DMS 273 (cell line): Measurements from ENCODE around the gene ZFYVE28.
A peak's percentile ranks its signal among the peaks of the same experiment; 100 is the strongest.
"Not testable (repeated sequence)": the region's sequence is repeated elsewhere in the genome, so short reads cannot be mapped to it uniquely, and the experiment has no call there.

Experiments
- DNase-seq: peaks from one replicate; lab custom pipeline; 2025; ENCODE audit not compliant: unreplicated experiment; lab: John Stamatoyannopoulos, UW

Gene ZFYVE28

GRCh38 chr4:2417765-2418649, at the start of gene ZFYVE28:
Gene ZFYVE28, minus strand, starts transcription at chr4:2418645. Its CDS starts 322 bp downstream, at chr4:2418323.
- DNase-seq = peak; percentile 50

GRCh38 chr4:2465544-2465943, 47.1 kb upstream of the ZFYVE28 start:
- DNase-seq = not testable (repeated sequence)

DNA sequence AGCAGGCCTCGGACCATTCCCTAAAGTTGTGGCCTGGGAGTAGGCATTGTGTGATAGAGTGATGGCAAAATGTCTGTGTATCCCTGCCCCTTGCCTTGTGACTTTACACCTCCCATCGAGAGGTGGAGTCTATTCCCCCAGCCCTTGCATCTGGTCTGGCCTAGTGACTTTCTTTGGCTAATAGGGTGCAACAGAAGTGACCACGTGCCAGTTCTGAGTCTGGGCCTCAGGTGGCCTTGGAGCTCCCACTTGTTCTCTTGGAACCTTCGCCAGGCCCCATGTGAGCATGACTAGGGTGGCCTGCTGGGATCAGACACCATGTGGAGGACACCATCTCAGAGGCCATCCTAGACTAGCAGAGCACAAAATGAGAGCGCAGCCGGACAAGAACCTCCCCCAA, 46.6 kb upstream of the ZFYVE28 start:
- no peak for DNase-seq

GRCh38 chr4:2462992-2463762, 44.7 kb upstream of the ZFYVE28 start:
- DNase-seq = no peak

DNA sequence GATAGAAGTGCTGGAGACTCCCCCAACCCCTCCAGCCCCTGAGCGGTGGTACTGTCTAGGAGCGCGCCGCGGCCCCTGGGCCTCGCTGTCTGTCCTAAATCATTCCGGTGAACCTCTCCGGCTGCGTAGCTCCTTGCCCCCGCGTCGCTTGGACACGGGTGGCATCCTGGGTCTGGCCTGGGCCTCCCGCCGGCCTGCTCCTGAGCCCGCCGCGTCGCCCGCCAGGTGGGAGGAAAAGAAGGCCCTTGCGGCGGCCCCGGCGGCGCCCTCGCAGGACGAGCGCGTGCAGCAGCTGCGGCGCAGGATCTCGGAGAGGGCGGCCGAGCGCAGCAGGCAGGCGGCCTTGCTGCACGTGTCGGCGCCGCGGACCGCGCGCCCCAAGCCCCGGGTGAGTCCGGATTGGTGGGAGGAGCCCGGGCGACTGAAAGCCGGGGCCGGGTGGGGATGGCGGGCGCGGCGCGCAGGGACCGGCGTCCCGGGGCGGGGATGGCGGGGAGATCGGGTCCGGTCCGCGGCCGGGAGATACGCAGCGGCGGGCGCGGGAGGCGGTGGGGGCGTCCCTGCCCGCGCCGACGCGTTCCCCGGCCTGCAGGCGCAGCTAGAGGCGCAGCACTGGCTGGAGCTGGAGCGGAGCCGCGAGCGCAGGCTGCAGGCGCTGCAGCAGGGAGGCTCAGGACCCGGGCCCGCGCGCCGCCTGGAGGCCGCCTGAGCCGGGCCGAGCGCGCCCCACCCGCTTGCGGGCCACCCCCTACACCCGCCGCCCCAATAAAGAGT, 44.0 kb upstream of the ZFYVE28 start:
- peak; percentile 85 for DNase-seq

GRCh38 chr4:2461246-2461960, 43.0 kb upstream of the ZFYVE28 start:
- DNase-seq = no peak

DNA sequence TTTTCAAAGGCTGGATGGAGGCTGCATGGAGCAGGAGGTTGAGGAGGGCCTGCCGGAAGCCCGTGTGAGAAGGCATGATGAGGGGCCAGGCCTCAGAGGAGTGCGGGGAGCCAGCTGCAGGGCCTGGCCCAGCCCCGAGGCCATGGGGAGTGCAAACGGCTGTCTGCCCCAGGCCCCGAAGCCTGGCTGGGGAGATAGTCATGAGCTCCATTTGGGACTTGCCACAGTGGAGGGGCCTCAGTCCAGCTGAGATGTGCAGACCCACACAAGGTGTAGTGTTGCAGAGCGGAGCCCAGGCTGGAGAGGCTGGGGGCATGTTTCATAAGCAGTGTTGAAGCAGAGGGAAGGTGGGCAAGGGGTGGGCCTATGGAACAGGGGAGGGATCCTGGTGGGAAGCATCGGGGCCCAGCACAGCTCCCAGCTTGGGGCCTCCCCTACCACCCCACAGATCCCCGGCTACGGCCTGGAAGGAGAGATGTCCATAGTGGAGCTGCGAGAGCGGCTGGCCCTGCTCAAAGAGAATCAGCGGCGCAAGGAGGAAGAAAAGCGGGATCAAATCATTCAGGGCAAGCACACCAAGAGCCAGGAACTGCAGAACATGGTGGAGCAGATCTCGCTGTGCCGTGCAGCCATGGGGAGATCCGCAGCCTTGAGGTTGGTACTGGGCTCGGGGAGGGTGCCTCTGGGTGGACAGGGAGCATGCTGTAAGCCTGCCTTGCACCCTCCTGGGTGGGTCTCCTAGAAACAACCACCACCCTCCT, 41.3 kb upstream of the ZFYVE28 start:
- DNase-seq = no peak

GRCh38 chr4:2458546-2459491, 40.4 kb upstream of the ZFYVE28 start:
- no peak for DNase-seq

DNA sequence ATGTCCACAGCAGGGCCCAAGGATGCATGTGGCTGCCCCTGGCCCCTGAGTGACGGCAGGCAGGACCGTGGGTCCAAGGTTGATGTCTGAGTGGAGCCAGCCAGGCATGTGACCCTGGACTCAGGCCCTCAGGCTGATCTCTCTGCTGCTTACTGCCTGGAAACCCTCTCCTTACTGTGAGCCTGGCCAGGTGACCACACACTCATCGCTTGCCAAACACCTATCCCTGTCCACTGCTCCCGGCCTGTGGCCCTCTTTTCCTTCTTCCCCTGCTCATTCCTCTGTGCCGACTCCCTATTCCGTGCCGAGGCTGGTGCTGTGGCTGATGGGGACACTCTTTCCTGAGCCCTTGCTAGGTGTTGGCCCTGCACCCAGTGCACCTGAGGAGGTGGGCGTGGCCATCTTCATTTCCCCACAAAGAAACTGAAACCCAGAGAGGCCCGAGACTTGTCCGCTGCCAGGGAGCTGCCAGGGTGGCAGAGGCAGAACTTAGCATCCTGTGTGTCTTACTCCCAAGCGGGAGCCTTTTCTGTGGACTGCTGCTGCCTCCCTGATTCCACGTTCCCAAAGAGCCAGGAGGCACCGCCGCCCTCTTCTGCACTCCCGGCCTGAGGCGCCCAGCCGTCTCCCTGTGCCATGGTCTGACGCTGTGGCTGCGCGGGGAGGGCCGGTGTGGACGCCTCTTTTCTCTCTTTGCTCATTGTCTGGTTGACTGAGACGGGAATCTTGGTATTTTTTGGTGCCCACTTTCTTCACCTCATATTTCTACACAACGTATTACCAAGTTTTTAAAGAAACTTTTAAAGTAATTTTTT, 39.2 kb upstream of the ZFYVE28 start:
- no peak for DNase-seq

DNA sequence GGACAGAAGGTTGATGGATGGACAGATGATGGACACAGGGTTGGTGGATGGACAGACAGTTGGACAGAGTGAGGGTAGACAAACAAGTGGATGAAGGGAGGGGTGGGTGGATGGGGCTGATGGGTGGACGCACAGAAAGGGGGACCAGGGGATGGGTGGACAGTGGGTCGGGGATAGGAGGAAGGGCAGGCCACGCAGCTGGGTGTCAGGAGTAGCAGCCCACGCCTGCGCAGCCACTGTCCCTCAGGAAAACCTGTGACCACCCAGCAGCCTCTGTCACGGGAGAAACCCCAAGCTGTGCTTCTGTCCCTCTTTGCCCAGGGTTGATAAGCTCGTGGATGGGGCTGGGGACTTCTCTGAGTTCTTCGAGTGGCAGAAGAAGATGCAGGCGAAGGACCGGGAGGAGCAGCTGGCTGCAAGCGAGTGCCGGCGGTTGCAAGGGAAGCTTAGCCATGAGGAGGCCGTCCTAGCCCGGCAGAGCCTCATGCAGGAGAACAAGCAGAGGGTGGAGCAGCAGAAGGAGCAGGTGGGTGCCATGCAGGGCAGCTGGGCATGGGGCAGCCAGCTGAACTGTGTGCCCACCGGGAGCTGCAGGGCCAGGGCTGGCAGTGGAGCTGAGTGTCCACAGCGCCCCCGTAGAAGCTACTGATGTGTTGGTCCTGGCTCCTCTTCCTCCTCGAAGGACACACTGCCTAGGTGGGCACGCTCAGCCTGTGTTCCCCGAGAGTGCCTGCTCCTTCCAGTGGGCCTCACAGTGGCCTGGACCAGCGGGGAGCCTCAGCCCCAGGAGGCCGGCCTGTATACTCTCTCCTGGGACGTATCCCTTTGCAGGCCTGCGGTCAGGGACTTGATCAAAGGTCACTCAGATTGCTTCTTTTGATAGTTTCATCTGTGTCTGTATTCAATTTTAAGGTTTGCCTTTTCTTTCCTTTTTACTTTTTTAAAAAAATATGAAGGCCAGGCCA, 33.7 kb upstream of the ZFYVE28 start:
- DNase-seq = no peak

GRCh38 chr4:2451036-2451520, 32.6 kb upstream of the ZFYVE28 start:
- DNase-seq = no peak

DNA sequence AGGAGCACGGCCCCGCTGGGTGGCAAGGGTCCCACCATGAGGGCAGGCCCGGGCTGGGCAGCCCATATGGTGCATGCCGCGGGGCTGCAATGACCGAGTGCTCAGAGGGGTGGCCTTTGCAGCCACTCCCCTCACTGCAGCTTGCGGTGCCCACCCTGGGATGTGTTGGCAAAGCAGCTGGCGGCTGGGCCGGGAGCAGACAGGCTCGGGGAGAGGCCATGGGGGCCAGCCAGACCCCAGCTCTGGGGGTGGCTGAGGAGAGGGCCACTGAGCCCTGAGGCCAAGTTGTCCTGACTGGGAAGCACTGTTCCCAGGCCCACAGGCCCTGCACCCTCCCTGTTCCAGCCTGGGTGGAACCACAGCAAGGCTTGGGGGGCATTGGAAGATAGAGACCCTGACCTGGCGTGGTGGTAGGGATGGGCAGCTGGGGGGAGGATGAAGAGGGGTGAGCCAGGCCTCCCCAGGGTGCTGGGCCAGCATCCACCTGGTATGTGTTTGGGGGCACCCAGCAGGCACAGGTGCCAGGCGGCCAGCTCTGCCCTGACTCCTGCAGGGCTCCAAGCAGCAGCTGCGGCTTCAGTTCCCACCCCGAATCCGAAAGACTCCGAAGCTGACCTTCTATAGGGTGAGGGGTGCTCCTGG, 32.1 kb upstream of the ZFYVE28 start:
- DNase-seq = no peak

DNA sequence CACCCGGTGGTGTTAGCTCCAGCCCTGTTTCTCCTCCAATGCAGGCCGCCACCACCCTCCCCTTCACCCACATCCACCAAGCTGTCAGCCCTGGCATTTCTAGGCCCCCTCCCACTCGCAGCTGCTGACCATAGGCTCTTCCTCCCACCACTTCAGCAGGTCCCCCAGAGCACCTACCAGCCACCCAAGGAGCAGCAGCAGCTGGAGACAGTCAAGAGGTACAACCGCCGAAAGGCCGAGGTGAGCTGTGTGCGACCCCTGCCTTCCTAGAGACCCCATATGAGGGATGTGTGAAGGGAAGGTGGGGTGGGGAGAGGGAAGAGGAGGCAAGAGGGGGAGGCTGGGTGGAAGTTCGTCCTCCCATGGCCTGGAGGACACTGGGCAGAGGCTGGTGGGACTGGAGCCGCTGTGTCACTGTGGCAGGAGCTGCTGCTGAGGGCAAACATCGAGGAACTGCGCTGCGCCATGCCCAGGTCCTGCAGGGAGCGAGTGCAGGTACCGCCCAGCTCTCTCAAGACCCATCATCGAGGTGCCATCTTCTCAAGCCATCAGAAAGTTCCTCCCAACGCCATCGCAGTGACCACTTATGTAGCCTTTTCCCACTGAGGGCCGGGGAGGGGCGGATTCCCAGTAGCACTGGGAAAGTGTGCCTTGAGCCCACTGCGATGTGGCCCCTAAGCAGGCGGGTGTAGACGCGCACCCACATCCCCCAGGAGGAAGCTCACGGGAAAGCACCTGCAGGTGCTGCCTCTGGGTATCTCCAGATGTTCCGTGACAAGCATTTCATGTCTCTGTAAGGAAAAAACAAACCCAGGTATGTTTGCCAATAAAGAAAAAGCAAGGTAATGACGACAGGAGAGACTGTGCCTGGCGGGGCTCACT, 31.3 kb upstream of the ZFYVE28 start:
- no peak for DNase-seq

GRCh38 chr4:2449051-2449450, 30.6 kb upstream of the ZFYVE28 start:
- no peak for DNase-seq

DNA sequence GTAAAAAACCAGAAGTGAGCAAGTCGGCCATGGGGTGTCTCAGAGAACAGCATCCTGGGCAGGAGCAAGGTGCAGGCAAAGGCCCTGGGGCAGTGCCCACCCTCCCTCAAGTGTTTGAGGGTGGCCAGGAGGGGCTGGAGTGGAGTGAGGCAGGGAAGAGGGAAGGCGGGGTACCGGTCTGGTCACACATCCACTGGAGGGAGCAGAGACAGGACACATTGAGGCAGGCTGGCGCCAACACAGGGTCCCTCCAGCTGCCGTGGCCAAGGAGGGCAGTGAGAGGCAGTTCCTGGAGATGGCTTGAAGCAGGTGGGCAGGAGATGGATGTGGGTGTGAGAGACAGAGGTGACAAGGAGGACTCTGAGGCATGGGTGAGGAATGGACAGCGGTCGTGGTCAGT, 30.1 kb upstream of the ZFYVE28 start:
- DNase-seq = no peak
